SU-DHL-6 (cell line): ENCODE results near the gene TWNK.

ENCODE experiments used
- H2AFZ ChIP-seq: fragments of 200-600 bp; sonication (generic); 2 replicates; pipeline ENCODE4 v1.6.1; 2014; ENCODE audit warnings: low read depth, mild to moderate bottlenecking, moderate library complexity, mixed read lengths, antibody characterized with exemption, low read length; ENCODE audit not compliant: severe bottlenecking
- H3F3A ChIP-seq: fragments of 200-600 bp; shearing (Covaris generic); 2 replicates; pipeline ENCODE4 v1.6.0; 2016; ENCODE audit warnings: antibody characterized with exemption, mild to moderate bottlenecking; ENCODE audit not compliant: insufficient read depth
- H3K27ac ChIP-seq: fragments of 200-600 bp; sonication (generic); 2 replicates; pipeline ENCODE4 v1.5.1; 2016; ENCODE audit warnings: low read depth, mild to moderate bottlenecking, low read length, moderate library complexity, mixed read lengths
- H3K27me3 ChIP-seq: fragments of 200-600 bp; sonication (generic), shearing (Covaris generic); 2 replicates; pipeline ENCODE4 v1.6.0; 2014; ENCODE audit warnings: mild to moderate bottlenecking, low read length
- H3K36me3 ChIP-seq: fragments of 200-600 bp; sonication (generic); 2 replicates; pipeline ENCODE4 v1.6.1; 2014; ENCODE audit warnings: mild to moderate bottlenecking, low read length, mixed read lengths
- H3K4me2 ChIP-seq: fragments of 300-600, 200-600 bp; shearing (Covaris generic), sonication (generic); 2 replicates; pipeline ENCODE4 v1.6.0; 2014; ENCODE audit warnings: low read length, low read depth, mild to moderate bottlenecking; ENCODE audit not compliant: poor library complexity, severe bottlenecking
- H3K4me3 ChIP-seq: fragments of 200-600 bp; sonication (generic); 2 replicates; pipeline ENCODE4 v1.5.1; 2014; ENCODE audit warnings: antibody characterized with exemption, low read length, mild to moderate bottlenecking, mixed read lengths; ENCODE audit not compliant: insufficient read depth, poor library complexity, severe bottlenecking
- H3K79me2 ChIP-seq: fragments of 200-600 bp; sonication (generic); 2 replicates; pipeline ENCODE4 v1.6.1; 2014; ENCODE audit warnings: mild to moderate bottlenecking, low read length, moderate library complexity; ENCODE audit not compliant: insufficient read depth
- H3K9ac ChIP-seq: fragments of 200-600 bp; sonication (generic); 2 replicates; pipeline ENCODE4 v1.7.0; 2014; ENCODE audit warnings: mild to moderate bottlenecking, low read length
- H3K9me2 ChIP-seq: fragments of 200-600 bp; sonication (generic); replicated peaks from 2 replicates; pipeline ENCODE4 v1.6.1; 2014; ENCODE audit warnings: low read length; ENCODE audit not compliant: insufficient read depth
- H3K9me3 ChIP-seq: fragments of 200-600 bp; sonication (generic); 2 replicates; pipeline ENCODE4 v1.6.1; 2014; ENCODE audit warnings: low read length, mixed read lengths; ENCODE audit not compliant: insufficient read depth
- H4K20me1 ChIP-seq: fragments of 200-600 bp; sonication (generic); 2 replicates; pipeline ENCODE4 v1.6.1; 2014; ENCODE audit warnings: low read depth, mild to moderate bottlenecking, antibody characterized with exemption, low read length, moderate library complexity, mixed read lengths
- CTCF ChIP-seq: fragments of 200-600 bp; sonication (generic); IDR thresholded peaks from one replicate; pipeline ENCODE4 v1.5.1; 2017; ENCODE audit warnings: antibody characterized with exemption, mild to moderate bottlenecking, low read length, moderate library complexity; ENCODE audit not compliant: insufficient read depth, poor library complexity, severe bottlenecking
- EZH2phosphoT487 ChIP-seq: fragments of 200-600 bp; sonication (generic), shearing (Covaris generic); conservative IDR thresholded peaks from 2 replicates; pipeline ENCODE4 v1.6.1; 2018; ENCODE audit warnings: mild to moderate bottlenecking, antibody characterized with exemption, low read length, moderate library complexity, mixed read lengths

The TWNK gene

GRCh38 chr10:101000915-101001658 is 13.7 kb downstream of the TWNK start:
- no peak overlapping the region for H3K9ac ChIP-seq
- no peak overlapping the region for H3K27ac ChIP-seq
- TF ChIP-seq EZH2phosphoT487: no peak
- TF ChIP-seq CTCF: no peak
- no peaks in the 10 kb centered on the region for H4K20me1 ChIP-seq
- no peaks in the 10 kb centered on the region for H3K27me3 ChIP-seq
- H3K79me2 ChIP-seq: no peaks in the 10 kb centered on the region
- no peaks in the 10 kb centered on the region for H3K36me3 ChIP-seq
- H2AFZ ChIP-seq: no peak overlapping the region
- no peaks in the 10 kb centered on the region for H3K9me2 ChIP-seq
- no peak overlapping the region for H3K4me3 ChIP-seq
- H3F3A ChIP-seq: peaks cover 17% of the 10 kb centered on the region
- no peaks in the 10 kb centered on the region for H3K9me3 ChIP-seq
- no peak overlapping the region for H3K4me2 ChIP-seq

GRCh38 chr10:101001659-101002035 is 14.3 kb downstream of the TWNK start:
- Histone ChIP-seq H4K20me1 (no peaks in the 10 kb centered on the region), H3K27ac (no peak overlapping the region), H3F3A (peaks cover 11% of the 10 kb centered on the region), H3K79me2 (no peaks in the 10 kb centered on the region), H3K9me2 (no peaks in the 10 kb centered on the region), H3K36me3 (no peaks in the 10 kb centered on the region), H3K27me3 (no peaks in the 10 kb centered on the region), H3K4me3 (no peak overlapping the region), H3K9ac (no peak overlapping the region), H3K9me3 (no peaks in the 10 kb centered on the region), H3K4me2 (no peak overlapping the region), H2AFZ (no peak overlapping the region)
- TF ChIP-seq EZH2phosphoT487 (no peak), CTCF (no peak)

GRCh38 chr10:101002456-101002855 is 15.1 kb downstream of the TWNK start:
- Histone ChIP-seq H3K79me2 (no peaks in the 10 kb centered on the region), H3K9me3 (no peaks in the 10 kb centered on the region), H2AFZ (no peak overlapping the region), H3K9me2 (no peaks in the 10 kb centered on the region), H3K4me2 (no peak overlapping the region), H3F3A (peaks cover 8% of the 10 kb centered on the region), H3K9ac (no peak overlapping the region), H3K4me3 (no peak overlapping the region), H3K27ac (no peak overlapping the region), H3K36me3 (no peaks in the 10 kb centered on the region), H3K27me3 (no peaks in the 10 kb centered on the region), H4K20me1 (no peaks in the 10 kb centered on the region)
- TF ChIP-seq EZH2phosphoT487: no peak
- no peak for TF ChIP-seq CTCF
